Peyer's patch (tissue), 4 donors: ENCODE data around the gene ARMC10.

ENCODE experiments used
- POLR2A ChIP-seq, 2 donors: fragments of 450-650 bp; IDR thresholded peaks; one replicate each; pipeline ENCODE4 v1.5.1; 2017; ENCODE audit warnings: antibody characterized with exemption in 2 of 2, mild to moderate bottlenecking in 2 of 2, moderate library complexity in 2 of 2
- TF ChIP-seq, protein P1 (sequence below), 6 experiments: fragments of 450-650 bp in 4 of 6; fragments of 200-600 bp in 2 of 6; sonication (generic) in 1 of 6; IDR thresholded peaks; one replicate each; pipeline ENCODE4 v1.5.1; 2017 to 2019; ENCODE audit warnings: antibody characterized with exemption in 6 of 6, mild to moderate bottlenecking in 3 of 6, moderate library complexity in 1 of 6

DNA sequence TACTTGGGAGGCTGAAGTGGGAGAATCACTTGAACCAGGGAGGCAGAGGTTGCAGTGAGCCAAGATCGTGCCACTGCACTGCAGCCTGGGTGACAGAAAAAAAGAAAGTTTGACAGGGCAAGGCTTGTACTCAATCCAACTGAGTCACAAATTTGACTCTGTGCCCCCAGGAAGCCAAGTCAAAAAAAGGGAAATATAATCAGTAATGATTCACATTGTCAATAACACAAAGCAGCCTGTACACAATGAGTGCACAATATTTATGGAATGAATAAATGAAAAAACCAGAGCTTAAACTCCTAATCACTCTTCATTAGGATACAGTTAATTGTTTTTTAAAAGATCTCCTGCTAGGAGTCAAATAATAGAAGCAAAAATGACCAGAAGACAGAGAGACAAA, 67.6 kb downstream of the ARMC10 start:
- TF ChIP-seq, protein P1, sequence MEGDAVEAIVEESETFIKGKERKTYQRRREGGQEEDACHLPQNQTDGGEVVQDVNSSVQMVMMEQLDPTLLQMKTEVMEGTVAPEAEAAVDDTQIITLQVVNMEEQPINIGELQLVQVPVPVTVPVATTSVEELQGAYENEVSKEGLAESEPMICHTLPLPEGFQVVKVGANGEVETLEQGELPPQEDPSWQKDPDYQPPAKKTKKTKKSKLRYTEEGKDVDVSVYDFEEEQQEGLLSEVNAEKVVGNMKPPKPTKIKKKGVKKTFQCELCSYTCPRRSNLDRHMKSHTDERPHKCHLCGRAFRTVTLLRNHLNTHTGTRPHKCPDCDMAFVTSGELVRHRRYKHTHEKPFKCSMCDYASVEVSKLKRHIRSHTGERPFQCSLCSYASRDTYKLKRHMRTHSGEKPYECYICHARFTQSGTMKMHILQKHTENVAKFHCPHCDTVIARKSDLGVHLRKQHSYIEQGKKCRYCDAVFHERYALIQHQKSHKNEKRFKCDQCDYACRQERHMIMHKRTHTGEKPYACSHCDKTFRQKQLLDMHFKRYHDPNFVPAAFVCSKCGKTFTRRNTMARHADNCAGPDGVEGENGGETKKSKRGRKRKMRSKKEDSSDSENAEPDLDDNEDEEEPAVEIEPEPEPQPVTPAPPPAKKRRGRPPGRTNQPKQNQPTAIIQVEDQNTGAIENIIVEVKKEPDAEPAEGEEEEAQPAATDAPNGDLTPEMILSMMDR (IDR thresholded peaks at IDR 0.05) = no peak
- TF ChIP-seq POLR2A (IDR thresholded peaks at IDR 0.05) = no peak
